Uterus (tissue), 4 donors: ENCODE results near the gene SSBP1. TPM values are rescaled to one million over a fixed set of nuclear protein-coding genes. Genes with fewer than 3 reads are reported as not detected.

Source experiments
- DNase-seq, 2 donors: peaks; one replicate each; pipeline ENCODE4 v3.0.0-alpha.2; 2019 to 2020
- H3K27ac ChIP-seq, 2 donors: fragments of 200-600 bp; sonication (generic); 1 replicate in 1 of 2; 2 replicates in 1 of 2; pipeline ENCODE4 v1.5.1; 2016 to 2018
- H3K27me3 ChIP-seq, 2 donors: fragments of 200-600 bp; sonication (generic); one replicate each; pipeline ENCODE4 v1.5.1; 2018 to 2019; ENCODE audit warnings: control low read depth in 1 of 2
- H3K36me3 ChIP-seq, 2 donors: fragments of 200-600 bp; sonication (generic); one replicate each; pipeline ENCODE4 v1.5.1; 2019; ENCODE audit warnings: control low read depth in 1 of 2
- H3K4me1 ChIP-seq, 2 donors: fragments of 200-600 bp; sonication (generic); one replicate each; pipeline ENCODE4 v1.5.1; 2018 to 2019; ENCODE audit warnings: control low read depth in 1 of 2
- H3K4me3 ChIP-seq, 2 donors: fragments of 200-600 bp; sonication (generic); 1 replicate in 1 of 2; 2 replicates in 1 of 2; pipeline ENCODE4 v1.5.1; 2018 to 2019; ENCODE audit warnings: mild to moderate bottlenecking in 1 of 2
- H3K9me3 ChIP-seq, 2 donors: fragments of 200-600 bp; sonication (generic); one replicate each; pipeline ENCODE4 v1.5.1; 2019; ENCODE audit warnings: control low read depth in 1 of 2
- CTCF ChIP-seq, 4 experiments: fragments of 200-600 bp in 2 of 4; fragments of 450-650 bp in 2 of 4; sonication (generic) in 2 of 4; IDR thresholded peaks; one replicate each; pipeline ENCODE4 v1.5.1; 2016 to 2019; ENCODE audit warnings: antibody characterized with exemption in 4 of 4, mild to moderate bottlenecking in 2 of 4, moderate library complexity in 1 of 4
- POLR2A ChIP-seq, 2 donors: fragments of 450-650 bp; IDR thresholded peaks; one replicate each; pipeline ENCODE4 v1.6.1; 2016; ENCODE audit warnings: antibody characterized with exemption in 2 of 2, mild to moderate bottlenecking in 1 of 2, moderate library complexity in 1 of 2
- intact Hi-C: fragments of 100-400 bp; cut with DNase I; formaldehyde crosslinking; loops from one replicate; pipeline ENCODE4 v1.15.1; 2023; ENCODE audit warnings: low total_unique reads
- total RNA-seq, 4 donors: library from RNA; depleted of rRNA in 3 of 4; stranded (reverse); fragments of >200 nt in 3 of 4; gene quantifications; one replicate each; pipeline versions ENCODE4 v1.1.0 to v1.2.4, GENCODE V29; 2014 to 2023
- donor health status: DM: yes; HTN: yes; CAD: no.

Gene SSBP1
- total RNA-seq, 4 donors from 2014 or later = 56.9 to 110 (median 71.8) TPM

GRCh38 chr7:141700296-141700847 lies 37.8 kb upstream of the SSBP1 start:
- DNase-seq = no peak
- no peaks in the 10 kb centered on the region for H3K4me1 ChIP-seq
- intact Hi-C loops = no loop called here

GRCh38 chr7:141700848-141701371 lies 37.2 kb upstream of the SSBP1 start:
- intact Hi-C loops = no loop called here
- no peaks in the 10 kb centered on the region for H3K9me3 ChIP-seq
- H3K27ac ChIP-seq = peak overlapping the region; percentile 76 to 85
- DNase-seq = no peak
- TF ChIP-seq CTCF (IDR thresholded peaks at IDR 0.05) = no peak
- TF ChIP-seq POLR2A (IDR thresholded peaks at IDR 0.05) = no peak
- peak overlapping the region; percentile 59 to 94 for H3K4me3 ChIP-seq
- H3K36me3 ChIP-seq = no peaks in the 10 kb centered on the region
- no peaks in the 10 kb centered on the region for H3K27me3 ChIP-seq
- H3K4me1 ChIP-seq = no peaks in the 10 kb centered on the region

More at GRCh38 chr7:141700296-141700847, 37.8 kb upstream of the SSBP1 start:
- Histone ChIP-seq H3K4me3 (peak overlapping the region in 1 of 2 donors; percentile 94), H3K36me3 (no peaks in the 10 kb centered on the region), H3K27me3 (no peaks in the 10 kb centered on the region), H3K27ac (peak overlapping the region; percentile 76 to 85), H3K9me3 (no peaks in the 10 kb centered on the region)
- TF ChIP-seq CTCF (IDR thresholded peaks at IDR 0.05) (no peak), POLR2A (IDR thresholded peaks at IDR 0.05) (no peak)

- TF ChIP-seq CTCF (IDR thresholded peaks at IDR 0.05) (no peak), POLR2A (IDR thresholded peaks at IDR 0.05) (no peak)
- no peaks in the 10 kb centered on the region for H3K9me3 ChIP-seq
- no peaks in the 10 kb centered on the region for H3K4me1 ChIP-seq
- intact Hi-C loops = no loop called here
- H3K4me3 ChIP-seq = peak overlapping the region; percentile 59 to 94
- H3K36me3 ChIP-seq = no peaks in the 10 kb centered on the region
- H3K27ac ChIP-seq = peak overlapping the region; percentile 76 to 85
- H3K27me3 ChIP-seq = no peaks in the 10 kb centered on the region
- peak; percentile 27 to 31 for DNase-seq
Measured at GRCh38 chr7:141701489-141702046, 36.6 kb upstream of the SSBP1 start.

- Histone ChIP-seq H3K9me3 (no peaks in the 10 kb centered on the region), H3K4me3 (peak within 1 kb of the TSS; percentile 59 to 94), H3K36me3 (no peaks in the 10 kb centered on the region), H3K27ac (peak within 1 kb of the TSS; percentile 76 to 85), H3K4me1 (no peaks in the 10 kb centered on the region), H3K27me3 (no peaks in the 10 kb centered on the region)
- DNase-seq = peak in 1 of 2 donors; percentile 37
- TF ChIP-seq CTCF (IDR thresholded peaks at IDR 0.05) (no peak), POLR2A (IDR thresholded peaks at IDR 0.05) (no peak)
- intact Hi-C loops = no loop called here
Measured at GRCh38 chr7:141702047-141702567, 36.1 kb upstream of the SSBP1 start, which contains the start of gene DENND11. Gene DENND11, minus strand, starts transcription at chr7:141702166. Its CDS starts 13 bp downstream, at chr7:141702153.

GRCh38 chr7:141702892-141703291 lies 35.3 kb upstream of the SSBP1 start:
- DNase-seq = no peak
- TF ChIP-seq POLR2A (IDR thresholded peaks at IDR 0.05) = no peak
- no peak for TF ChIP-seq CTCF (IDR thresholded peaks at IDR 0.05)
- Histone ChIP-seq H3K4me1 (no peaks in the 10 kb centered on the region), H3K27ac (peak overlapping the region in 1 of 2 donors; percentile 76), H3K36me3 (no peaks in the 10 kb centered on the region), H3K27me3 (no peaks in the 10 kb centered on the region), H3K4me3 (no peak overlapping the region), H3K9me3 (no peaks in the 10 kb centered on the region)
- intact Hi-C loops = no loop called here
